ENCODE measurements around the gene HECA.

GRCh38 chr6:139151425-139152087, 16.7 kb downstream of the HECA start:
- TF ChIP-seq SPI1 (IDR thresholded peaks at IDR 0.05; ENCODE audit: low read depth, low read length) (no peak), POLR2A (IDR thresholded peaks at IDR 0.05; ENCODE audit: low read depth, low read length) (no peak), TAF1 (IDR thresholded peaks at IDR 0.05; ENCODE audit: low read depth, low read length) (no peak), POLR2AphosphoS5 (IDR thresholded peaks at IDR 0.05; ENCODE audit: low read depth, low read length) (no peak)
